ENCODE measurements around the gene WNT11.

DNA sequence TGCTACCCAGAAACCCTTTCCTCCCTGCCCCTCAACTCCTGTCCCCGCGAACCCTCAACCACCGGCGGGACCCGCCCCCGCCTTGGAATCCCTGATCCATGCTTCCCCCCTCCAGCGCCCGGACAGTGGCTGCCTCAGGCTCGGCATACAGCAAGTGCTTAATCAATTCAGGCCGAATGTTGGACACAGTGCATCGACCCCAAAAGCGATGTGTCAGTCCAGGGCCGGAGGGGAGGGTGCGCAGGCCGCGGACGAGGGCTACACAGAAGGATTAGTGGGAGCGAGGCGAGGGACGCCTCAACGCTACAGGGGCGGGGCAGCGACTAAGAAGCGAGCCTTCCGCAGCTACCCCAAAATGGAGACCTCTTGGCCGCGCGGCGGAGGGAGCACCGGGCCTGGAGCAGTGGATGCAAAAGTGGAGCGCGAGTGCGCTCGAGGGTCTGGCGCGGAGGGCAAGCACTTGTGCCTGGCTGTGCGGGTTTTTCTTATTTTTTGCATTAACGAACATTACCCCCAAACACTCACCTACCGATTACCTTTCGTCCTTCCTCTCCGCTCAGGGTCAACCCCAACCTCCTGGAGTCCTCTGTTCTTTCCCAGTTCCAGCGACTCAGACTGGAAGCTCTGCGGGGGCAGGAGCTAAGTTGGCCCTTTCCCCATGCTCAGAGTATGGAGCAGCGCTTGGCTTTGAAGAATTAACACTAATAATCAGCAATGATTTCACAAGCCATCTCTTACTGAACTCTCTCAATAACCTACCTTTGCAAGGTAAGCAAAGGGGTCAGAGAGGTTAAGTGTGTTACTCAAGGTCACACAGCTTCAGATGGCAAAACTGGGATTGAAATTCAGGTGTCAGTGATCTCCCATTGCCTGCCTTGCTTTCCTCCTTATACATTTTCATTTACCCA, 30.0 kb upstream of the WNT11 start:
- TF ChIP-seq, protein P1, sequence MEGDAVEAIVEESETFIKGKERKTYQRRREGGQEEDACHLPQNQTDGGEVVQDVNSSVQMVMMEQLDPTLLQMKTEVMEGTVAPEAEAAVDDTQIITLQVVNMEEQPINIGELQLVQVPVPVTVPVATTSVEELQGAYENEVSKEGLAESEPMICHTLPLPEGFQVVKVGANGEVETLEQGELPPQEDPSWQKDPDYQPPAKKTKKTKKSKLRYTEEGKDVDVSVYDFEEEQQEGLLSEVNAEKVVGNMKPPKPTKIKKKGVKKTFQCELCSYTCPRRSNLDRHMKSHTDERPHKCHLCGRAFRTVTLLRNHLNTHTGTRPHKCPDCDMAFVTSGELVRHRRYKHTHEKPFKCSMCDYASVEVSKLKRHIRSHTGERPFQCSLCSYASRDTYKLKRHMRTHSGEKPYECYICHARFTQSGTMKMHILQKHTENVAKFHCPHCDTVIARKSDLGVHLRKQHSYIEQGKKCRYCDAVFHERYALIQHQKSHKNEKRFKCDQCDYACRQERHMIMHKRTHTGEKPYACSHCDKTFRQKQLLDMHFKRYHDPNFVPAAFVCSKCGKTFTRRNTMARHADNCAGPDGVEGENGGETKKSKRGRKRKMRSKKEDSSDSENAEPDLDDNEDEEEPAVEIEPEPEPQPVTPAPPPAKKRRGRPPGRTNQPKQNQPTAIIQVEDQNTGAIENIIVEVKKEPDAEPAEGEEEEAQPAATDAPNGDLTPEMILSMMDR (IDR thresholded peaks at IDR 0.05): no peak
- TF ChIP-seq POLR2A (IDR thresholded peaks at IDR 0.05): no peak
